Measurements from ENCODE around the gene RTP5.

DNA sequence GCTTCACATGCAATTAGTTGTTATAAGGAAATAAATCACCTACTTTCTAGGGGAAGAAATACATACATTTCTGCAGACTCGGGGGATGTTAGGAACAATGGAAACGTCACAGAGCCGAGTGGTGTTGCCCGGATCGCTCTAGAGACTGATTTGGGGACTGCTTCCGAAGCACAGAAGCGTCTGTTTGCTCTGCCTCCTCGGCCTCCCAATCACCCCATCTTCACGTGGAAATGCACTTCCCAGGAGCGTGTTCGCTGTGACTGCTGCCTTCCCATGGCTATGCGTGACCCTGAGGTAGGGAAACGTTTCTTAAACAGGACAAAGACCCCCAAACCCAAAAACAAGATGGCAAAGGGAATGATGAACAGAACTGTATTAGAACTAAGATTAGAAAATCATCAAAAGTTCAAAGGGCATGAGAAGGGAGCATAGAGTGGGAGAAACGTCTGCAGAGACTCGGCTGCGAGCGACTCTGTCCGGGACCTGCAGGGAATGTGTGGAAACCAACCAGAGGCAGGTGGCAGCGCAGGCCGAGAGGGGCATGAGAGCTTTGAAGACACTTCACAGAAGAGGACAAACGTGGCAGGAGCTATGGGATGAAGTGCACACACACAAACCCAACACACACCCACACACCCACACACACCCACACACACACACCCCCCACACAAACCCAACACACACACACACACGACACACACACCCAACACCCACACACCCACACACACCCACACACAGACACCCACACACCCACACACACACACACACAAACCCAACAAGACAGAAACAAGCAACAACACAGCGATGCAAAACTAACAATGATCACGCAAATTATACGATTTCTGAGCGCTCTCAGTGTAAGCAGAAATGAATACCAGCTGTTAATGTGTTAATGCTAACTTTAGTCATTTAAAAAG is 41.3 kb downstream of the RTP5 start:
- TF ChIP-seq, protein P1, sequence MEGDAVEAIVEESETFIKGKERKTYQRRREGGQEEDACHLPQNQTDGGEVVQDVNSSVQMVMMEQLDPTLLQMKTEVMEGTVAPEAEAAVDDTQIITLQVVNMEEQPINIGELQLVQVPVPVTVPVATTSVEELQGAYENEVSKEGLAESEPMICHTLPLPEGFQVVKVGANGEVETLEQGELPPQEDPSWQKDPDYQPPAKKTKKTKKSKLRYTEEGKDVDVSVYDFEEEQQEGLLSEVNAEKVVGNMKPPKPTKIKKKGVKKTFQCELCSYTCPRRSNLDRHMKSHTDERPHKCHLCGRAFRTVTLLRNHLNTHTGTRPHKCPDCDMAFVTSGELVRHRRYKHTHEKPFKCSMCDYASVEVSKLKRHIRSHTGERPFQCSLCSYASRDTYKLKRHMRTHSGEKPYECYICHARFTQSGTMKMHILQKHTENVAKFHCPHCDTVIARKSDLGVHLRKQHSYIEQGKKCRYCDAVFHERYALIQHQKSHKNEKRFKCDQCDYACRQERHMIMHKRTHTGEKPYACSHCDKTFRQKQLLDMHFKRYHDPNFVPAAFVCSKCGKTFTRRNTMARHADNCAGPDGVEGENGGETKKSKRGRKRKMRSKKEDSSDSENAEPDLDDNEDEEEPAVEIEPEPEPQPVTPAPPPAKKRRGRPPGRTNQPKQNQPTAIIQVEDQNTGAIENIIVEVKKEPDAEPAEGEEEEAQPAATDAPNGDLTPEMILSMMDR (IDR thresholded peaks at IDR 0.05; ENCODE audit: insufficient read depth, low read depth, low read length), result no peak
- TF ChIP-seq EZH2 (IDR thresholded peaks at IDR 0.05; ENCODE audit: insufficient read depth, low read length), result no peak
